Embryonic facial prominence (tissue), 1 donor: ENCODE measurements around the gene FAM3C.

ENCODE experiments used
- DNase-seq: peaks from one replicate; pipeline ENCODE4 v3.0.0-alpha.2; 2016; ENCODE audit errors: extremely low spot score

FAM3C gene

DNA sequence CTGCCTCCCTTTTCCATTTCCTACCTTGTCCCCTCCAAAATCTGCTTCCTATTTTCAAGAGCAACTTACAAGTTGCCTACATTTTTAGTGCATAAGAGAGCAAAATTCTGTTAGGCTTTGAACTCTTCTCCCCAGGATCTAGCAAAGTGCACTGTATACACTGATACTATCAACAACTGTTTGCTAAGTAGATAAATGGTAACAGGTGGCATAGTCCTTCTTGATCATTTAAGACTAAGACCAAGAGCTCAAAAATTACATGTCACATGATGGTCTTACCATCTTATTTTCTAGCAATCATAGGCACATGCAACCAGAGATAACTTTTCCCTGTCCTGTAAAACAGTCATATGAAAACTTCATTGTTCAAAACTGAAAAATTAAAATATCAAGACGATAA lies 16.2 kb downstream of the FAM3C start:
- DNase-seq, result no peak

- no peak for DNase-seq
Measured at GRCh38 chr7:121376979-121377378, 19.1 kb downstream of the FAM3C start.

DNA sequence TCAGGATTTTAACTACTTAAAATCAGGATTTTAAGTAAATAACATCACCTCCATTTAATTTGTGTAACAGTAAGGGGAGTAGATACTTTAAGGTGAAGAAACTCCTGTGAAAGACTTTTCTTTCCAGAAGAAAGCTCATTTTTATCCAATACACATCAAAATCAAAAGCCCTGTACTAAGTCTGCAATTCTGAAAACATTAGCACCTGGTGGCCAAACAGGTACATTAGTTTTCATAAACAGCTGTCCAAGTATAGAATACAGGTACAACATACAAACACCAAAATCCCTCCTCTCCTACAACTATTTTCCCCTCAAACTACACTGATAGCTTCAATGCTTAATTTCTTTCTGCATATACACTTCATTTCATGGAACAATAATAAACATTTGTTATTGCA lies 22.9 kb downstream of the FAM3C start:
- no peak for DNase-seq

GRCh38 chr7:121372376-121373010 lies 23.6 kb downstream of the FAM3C start:
- no peak for DNase-seq

DNA sequence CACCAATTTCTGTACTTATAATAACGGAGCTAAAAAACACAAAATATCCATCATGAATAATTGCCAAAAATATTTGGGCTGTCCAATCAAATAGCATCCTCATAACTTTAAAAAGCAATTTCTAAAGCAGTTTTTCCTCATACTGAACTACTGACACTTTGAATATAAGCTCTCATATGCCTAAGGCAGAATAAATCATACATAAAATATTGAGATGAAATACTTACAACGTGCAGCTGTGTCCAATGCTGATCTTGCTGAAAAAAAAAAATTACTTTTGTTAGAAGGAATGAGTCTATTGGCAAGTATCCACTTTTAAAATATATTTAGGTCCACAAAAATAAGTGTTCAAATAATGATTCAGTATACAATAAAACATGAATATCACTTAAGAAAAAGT lies 24.2 kb downstream of the FAM3C start:
- DNase-seq, result no peak

DNA sequence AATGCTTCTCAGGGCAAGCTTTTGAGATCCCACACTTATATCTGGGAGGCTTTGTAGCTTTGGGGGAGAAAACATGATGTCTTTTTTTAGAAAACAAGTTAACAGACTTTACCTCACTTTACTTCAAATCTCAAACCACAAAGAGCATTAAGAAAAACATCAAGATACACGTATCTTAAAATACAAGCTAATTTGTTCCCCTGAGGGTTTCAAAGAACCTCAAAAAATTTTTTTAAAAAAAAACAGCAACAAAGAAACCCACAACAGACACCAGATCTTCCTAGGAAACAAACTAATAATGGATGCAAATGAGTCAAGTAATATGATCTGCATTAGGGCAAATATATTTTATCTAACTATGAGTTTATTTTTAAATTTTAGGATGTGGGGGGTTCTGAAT lies 24.7 kb downstream of the FAM3C start:
- no peak for DNase-seq

GRCh38 chr7:121369462-121369861 lies 26.6 kb downstream of the FAM3C start:
- DNase-seq, result no peak

GRCh38 chr7:121366852-121367431 lies 29.2 kb downstream of the FAM3C start:
- peak; percentile 27 for DNase-seq

GRCh38 chr7:121360564-121360963 lies 35.5 kb downstream of the FAM3C start:
- no peak for DNase-seq

DNA sequence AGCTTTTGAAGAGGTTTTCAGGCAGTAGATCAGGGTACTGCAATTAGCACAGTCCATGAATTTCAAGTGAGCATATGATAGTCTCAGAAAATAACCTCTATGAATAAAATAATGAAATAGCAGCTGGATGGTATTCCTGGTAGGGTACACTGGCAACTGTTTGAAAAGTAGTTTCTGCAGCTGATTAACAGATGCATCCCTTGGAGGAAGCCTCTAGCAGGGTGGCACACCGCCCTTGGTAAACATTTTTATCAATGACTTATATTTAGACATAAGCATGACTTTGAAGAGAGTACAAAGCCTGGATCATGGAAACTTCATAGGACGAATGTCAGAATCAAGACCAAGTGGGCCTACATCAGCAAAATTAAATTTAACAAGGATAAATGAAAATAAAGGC lies 40.5 kb downstream of the FAM3C start:
- no peak for DNase-seq

GRCh38 chr7:121352323-121352722 lies 43.8 kb downstream of the FAM3C start:
- no peak for DNase-seq

DNA sequence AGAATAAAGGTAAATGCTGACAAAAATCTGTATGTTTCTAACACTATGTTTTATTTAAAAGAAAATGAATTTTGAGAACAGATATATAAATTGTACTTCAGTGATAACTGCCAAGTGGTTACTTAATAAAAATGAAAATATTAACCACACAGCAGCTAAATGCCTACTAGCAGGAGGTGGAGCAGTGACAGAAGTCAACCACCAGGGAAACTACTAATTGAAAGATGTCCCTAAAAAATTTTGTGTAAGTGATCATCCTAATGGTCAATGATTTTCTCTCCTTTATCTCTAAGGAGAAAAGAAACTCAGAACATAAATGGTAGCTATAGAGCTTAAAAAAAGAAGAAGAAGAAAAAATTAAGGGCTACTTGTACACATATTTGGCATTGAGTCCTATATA lies 44.4 kb downstream of the FAM3C start:
- no peak for DNase-seq

DNA sequence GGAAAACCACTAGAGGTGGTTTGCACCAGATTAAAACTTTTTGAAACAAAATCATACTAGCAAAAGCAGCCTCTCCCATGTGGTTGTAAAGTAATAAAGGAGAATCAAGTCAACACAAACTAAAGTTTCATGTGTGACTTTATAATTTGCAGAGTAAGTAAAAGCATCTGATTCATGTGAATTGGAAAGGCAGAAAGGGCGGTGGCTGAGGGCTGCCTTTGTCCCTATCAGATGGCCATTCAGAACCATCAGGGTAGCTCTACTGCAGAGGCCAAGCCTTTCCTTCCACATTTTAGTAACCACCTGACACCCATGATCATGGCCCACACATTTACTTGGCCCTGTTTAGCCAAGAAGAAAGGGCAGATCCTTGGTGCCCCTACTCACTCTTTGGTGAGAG lies 51.6 kb downstream of the FAM3C start:
- no peak for DNase-seq

DNA sequence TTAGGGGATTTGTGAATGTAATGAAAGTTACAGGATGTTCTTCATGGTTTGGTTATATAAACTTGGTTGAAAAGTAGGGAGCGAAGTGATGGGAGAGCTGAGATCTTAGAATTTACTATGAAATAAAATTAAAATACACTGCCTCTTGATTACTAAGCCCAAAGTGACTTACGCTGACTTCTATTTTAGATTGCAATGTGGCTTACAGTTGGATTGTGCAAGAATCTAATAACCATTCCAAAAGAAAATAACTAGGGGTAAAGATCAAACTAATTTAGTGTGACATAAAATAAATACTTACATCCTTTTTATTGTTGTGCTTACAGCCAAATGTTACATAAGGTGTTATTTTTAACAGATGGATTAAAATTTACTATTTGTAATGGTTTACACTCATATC lies 52.0 kb downstream of the FAM3C start:
- no peak for DNase-seq

DNA sequence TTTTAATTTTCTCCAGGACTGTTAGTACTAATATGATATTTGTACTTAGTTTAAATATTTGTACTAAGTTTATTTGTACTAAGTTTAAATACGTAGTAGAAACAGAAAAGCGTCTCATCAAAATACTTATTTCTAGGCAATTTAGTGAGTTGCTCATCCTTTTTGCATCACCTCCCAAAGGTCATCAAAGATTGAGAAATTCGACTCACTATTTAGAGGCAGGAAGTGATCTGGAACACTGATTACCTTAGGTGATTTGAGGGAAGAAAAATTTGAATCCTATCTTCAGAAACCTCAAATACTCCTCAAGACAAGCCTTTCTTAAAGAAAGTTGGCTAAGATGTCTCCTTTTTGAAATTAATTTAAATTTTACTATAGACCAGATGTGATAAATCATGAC lies 52.8 kb downstream of the FAM3C start:
- DNase-seq, result no peak

DNA sequence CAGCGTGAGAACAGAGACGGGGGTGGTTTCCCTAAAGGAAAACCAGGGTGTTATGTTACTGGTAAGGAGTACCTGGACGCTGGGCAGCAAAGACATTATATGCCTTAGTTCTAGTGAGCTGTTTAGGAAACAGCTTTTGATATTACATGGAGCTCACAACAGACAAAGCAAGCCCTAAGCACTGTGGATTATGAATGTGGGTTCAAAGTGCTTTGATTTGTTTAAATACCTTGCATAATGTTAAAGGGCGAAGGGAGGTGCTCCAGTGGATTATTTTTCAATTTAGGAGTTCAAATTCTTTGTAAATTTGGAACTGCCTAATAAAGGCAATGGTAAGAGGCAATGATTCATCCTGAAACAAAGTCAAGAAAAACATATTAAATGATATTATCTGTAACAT lies 53.5 kb downstream of the FAM3C start:
- DNase-seq, result no peak

DNA sequence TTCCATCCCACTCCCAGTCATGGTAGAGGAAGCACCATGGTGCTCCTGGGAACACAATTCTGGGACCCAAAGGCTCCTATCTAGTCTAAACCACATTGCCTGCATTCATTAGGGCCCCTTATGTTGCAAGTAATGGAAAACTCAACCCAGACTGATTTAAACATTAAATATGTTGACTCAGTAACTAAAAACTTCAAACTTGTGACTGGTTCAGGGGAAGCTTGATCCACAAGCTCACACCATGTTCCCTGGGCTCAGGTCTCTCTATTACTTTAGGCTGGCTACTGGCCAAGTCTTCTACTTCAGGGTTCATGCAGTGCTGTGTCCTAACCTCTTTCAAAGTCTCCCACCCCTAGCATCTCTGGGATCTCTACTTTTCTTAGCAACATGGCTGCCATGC lies 54.2 kb downstream of the FAM3C start:
- DNase-seq, result no peak

DNA sequence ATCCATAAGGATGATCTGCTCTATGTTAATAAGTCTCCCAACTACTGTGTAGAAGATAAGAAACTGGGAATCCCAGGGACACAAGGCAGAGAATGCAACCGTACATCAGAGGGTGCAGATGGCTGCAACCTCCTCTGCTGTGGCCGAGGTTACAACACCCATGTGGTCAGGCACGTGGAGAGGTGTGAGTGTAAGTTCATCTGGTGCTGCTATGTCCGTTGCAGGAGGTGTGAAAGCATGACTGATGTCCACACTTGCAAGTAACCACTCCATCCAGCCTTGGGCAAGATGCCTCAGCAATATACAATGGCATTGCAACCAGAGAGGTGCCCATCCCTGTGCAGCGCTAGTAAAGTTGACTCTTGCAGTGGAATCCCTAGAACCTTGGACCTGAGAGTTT lies 57.0 kb downstream of the FAM3C start:
- DNase-seq, result no peak

GRCh38 chr7:121337398-121337797 lies 58.7 kb downstream of the FAM3C start:
- DNase-seq, result no peak

DNA sequence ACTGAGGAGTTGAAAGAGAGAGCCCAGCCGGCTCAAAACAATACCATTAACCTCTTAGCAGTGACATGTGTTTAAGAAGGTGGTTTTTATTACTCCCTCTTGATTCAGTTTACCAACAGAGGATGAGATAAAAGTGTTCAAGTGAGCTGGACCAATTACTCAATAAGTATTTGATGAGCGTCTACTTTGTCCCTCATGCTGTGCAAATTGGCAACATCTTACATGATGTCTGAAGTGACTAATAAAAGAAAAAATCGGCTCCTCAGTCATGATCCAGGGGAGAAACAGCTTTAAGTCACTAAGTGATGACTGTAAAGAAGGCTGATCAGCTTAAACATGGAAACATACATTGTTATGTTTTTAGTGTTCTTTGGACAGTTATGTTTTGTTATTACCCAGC lies 59.5 kb downstream of the FAM3C start:
- DNase-seq, result no peak

GRCh38 chr7:121334875-121335648 lies 61.0 kb downstream of the FAM3C start:
- no peak for DNase-seq

DNA sequence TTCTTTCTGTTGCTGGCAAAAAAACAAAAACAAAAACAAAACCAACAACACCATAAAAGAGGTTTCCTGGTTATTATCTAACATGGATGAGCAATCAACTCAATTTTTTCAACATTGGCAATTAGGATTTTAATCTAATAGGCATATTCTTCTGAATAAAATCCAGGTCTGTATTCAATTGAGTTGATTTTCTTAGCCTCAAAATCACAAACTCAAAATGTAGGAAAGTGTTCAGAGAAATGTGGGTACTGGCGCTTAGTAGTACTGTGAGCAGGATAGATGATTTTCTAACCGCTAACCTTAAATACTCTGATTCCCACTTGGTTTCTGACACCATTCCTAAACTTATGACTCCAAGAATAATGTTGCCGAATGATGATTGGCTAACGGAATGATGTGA lies 61.7 kb downstream of the FAM3C start:
- DNase-seq, result no peak

DNA sequence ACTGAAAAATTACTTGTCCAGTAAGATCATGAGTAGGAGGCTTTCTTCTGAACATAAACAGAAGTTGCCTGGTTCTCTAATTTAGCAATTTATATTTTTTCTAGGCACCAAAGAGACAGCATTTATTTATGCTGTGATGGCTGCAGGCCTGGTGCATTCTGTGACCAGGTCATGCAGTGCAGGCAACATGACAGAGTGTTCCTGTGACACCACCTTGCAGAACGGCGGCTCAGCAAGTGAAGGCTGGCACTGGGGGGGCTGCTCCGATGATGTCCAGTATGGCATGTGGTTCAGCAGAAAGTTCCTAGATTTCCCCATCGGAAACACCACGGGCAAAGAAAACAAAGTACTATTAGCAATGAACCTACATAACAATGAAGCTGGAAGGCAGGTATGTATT lies 64.5 kb downstream of the FAM3C start:
- no peak for DNase-seq
